ENCODE data around the gene MKLN1.
"Not testable (repeated sequence)": the region's sequence is repeated elsewhere in the genome, so short reads cannot be mapped to it uniquely, and the experiment has no call there.

MKLN1 gene

GRCh38 chr7:131503639-131504038, 176.0 kb downstream of the MKLN1 start:
- no peak for DNase-seq

DNA sequence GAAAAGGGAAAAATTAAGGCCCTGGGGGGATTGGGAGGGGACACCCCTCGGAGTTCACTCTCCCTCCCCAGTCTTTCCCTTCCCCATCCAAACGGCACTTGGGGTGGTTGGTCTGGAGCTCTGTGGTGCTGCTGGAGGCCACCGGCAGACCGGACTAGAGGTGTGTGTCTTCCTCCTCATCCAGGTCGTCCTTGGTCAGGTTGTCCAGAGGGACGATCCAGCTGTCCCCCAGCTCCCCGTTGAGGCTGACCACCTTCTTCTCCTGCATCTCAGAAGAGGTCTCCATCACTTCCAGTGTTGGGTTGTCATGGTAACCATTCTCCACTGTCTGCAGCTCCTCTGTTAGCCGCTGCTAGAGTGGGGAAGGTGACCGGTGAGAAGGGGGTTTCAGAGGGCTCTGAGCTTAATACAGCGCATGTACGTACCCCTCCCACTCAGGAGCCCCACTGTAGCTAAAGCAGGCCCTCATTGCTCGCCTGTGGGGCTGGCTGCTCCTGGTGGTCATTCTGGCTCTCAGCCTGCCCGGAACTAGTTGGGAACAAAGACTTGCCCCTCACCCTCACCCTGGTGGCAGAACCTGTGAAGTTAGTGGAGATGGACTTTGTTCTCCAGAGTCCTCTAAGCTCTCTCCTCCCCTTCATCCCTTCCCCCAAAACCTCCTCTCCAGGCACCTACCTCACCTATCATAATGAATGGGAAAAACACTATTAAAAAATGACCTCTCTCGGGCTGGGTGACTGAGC, 176.7 kb downstream of the MKLN1 start:
- no peak for DNase-seq

- not testable (repeated sequence) for DNase-seq
These were observed 177.5 kb downstream of the MKLN1 start for GRCh38 chr7:131505037-131505620.

DNA sequence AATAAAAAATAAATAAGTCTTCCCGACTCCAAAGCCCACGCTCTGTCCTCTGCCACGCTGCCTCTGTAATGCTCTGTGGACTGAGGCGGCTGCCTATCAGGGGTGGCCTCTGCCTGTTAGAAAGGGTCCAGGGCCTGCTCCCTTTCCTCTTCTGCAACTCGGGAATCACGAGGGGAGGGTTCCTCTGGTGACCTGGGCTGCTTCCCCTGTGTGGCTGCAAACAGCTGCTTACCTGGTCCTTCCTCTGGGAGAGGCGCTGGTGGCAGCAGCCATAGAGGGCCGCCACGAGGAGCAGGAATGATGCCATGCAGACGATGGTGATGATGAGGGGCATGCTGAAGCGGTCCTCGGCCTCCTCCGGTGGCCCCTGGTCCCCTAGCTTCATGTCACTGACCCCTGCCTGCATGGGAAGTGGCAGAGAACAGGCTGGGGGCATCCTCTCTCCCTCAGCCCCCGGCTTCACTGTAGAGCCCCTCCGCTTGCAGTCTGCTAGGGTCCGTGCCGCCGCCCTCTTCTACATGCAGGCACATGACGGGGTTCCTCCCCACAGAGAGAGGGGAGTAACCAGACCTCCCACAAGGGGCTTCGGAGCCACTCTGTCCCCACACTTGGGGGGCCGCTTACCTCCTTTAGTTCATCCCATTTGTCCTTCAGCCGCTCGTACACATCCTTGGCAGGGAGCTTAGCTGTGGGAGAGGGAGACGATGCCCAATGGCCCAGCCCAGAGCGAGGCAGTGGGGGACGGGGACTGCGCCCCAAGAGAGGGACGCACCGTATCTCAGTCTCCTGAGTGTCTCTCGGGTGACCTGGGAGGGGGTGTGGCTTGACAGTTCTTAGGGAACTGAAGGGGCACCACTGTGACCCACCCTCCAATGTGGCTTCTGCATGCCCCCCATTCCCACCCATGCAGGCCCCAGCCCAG, 178.2 kb downstream of the MKLN1 start:
- no peak for DNase-seq

- DNase-seq = no peak
These were observed 178.9 kb downstream of the MKLN1 start for GRCh38 chr7:131506597-131506996.

GRCh38 chr7:131507592-131508331, 180.1 kb downstream of the MKLN1 start:
- DNase-seq = peak; percentile 15

DNA sequence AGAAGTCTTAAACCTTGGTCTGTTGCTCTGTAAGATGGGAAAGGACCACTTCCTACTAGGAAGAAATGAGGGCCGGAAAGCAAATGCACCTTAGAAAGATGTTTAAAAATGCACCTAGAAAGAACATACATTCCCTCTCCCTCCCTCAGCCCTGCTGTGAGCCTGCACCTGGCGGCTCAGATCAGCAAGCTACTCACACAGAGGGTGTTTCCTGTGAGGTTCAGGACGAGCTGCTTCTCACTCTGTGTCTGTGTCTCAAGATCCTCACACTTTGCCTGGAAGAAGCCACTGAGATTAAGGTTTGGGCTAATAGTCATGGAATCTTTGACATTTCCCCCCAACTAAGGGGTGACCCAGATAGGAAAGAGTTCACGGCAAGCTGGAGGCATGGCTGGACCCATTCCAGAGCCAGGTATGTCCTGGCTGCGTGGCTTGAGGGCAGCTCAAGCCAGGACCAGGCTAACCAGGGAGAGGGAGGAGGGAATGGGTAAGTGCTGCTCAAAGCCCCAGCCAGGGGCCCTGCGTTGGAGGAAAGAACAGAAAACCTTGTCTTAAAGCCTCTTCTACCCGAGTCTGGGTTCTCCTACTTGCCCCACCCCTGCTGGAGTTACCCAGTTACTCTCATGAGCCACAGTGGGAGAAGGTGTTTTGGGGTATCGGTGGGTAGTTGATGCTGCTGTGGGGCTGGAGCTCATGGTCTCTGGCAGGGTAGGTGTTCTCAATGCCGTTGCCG, 181.2 kb downstream of the MKLN1 start:
- DNase-seq = no peak

DNA sequence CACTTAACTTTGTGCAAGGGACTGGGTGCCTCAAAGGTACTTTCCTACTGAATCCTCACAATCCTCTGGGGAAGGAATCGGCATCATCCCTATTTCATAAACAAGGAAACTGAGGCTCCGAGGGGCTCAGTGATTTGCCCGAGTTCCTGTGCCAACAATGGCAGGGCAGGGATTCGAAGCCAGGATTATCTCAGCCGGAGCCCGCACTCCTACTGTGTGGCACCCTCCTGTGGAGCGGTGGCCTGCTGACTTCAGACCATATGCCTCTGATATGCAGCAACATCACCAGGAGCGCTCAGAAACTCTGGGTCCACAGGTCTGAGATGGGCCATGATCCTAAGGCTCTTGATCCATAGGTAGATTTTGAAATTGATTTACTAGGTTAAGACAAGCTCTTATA, 182.1 kb downstream of the MKLN1 start:
- DNase-seq = no peak

- DNase-seq = no peak
These were observed 183.4 kb downstream of the MKLN1 start for GRCh38 chr7:131511071-131511470.

- DNase-seq = no peak
These were observed 184.3 kb downstream of the MKLN1 start for GRCh38 chr7:131511774-131512535.

DNA sequence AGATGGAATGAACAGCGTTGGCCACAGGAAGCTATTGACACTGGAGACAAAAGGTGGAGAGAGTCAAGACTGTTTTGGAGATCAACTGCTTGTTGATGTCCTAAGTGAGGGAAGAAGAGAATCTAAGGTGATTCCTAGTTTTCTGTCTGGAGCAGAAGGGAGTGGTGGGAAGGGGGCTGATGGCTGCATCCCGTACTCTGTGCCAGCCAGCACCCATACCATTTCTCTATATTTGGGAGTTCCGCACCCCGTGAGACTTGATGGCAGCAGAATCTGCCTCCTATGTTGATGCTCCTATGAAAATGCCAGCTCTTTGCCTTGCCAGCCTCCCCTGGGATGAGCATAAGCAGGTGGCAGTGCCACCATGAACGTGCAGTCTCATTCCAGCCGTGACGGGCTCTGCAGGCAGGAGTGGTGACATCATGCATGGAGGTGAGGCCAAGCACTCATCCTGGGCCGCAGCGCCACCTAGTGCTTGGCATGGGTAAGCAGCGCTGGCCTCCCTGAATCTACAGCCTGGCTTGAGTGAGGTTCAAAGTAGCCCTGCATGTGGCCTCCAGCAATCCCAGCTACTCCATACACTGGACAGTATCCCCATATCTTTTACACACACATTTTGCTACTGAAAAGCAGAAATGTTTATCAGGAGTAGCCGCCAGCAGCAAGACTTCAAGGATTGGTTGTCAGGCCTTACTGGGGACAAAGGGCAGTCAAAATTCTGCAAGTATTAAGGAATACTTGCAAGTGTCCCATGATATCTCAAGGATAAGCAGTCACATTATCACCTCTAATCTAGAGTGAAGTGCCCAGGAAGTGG, 185.8 kb downstream of the MKLN1 start:
- peak; percentile 9 for DNase-seq

GRCh38 chr7:131515471-131515870, 187.8 kb downstream of the MKLN1 start:
- not testable (repeated sequence) for DNase-seq

DNA sequence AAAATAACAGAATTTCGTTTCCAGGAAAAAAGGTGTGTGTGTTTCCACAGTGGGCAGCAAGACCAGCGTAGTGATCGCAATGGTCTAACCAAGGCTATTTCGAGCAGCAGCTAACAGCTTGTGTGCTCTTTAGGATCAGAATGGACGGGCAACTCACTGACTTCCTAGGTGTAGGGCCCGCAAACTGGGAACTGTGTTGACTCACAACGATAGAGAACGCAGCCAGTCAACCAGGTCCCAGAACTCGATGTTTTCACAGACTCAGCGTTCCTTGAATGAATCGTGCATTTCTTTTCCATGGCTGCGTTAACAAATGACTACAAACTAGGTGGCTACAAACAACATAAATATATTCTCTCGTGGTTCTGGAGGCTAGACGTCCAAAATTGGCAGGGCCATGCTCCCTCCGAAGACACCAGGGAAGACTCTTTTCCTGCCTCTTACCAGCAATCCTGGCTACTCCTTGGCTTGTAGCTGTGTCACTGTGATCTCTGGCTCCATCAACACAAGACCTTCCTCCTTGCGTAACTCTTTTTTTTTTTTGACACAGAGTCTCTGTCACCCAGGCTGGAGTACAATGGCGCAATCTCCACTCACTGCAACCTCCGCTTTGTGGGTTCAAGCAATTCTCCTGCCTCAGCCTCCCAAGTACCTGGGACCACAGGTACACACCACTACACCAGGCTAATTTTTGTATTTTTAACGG, 189.7 kb downstream of the MKLN1 start:
- DNase-seq = no peak

GRCh38 chr7:131518626-131519025, 190.9 kb downstream of the MKLN1 start:
- no peak for DNase-seq

DNA sequence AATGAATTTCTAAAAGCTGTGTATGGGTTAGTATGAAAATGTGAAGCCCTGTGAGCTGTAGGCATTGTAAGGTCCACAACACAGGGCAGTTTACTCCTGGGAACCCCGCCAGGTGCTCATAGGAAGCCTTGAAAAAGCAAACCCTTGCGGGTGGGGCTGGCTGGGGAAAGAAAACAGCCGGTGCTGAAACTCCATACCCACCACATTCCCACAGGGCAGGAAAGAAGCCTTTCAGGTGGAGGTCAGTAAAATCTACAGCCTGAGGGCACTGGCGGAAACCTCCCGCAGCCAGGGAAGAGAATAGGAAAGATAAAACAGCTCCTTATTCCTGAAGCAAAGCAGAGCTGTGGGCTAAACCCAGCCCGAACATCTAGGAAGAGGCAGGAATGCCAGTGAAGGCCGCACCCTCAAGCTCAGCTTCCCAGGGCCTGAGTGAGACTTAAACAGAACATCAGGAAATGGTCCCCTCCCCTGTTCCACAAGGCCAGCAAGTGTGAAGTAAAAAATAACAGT, 194.0 kb downstream of the MKLN1 start:
- no peak for DNase-seq

DNA sequence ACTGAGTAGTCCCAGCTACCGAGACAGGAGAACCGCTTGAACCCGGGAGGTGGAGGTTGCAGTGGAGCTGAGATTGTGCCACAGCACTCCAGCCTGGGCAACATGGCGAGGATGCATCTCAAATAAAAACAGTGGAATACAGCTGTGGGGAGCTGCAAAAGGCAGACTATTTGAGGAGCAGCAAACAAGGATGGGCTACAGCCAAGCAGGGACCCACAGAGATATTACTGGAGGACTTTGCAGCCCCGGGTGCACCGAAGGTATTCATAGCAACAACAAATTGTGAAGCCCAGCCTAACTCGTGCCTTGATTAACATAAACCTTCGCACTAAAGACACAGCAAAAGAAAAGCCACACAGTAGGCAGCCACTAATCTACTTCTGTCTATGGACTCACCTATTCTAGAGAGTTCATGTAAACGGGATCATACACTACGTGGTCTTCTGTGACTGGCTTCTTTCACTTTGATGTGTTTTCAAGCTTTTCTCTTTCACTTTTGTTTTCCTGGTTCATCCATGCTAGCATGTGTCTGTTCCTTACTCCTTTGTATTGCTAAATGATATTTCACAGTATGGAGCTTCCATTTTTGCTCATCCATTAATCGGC, 194.8 kb downstream of the MKLN1 start:
- DNase-seq = no peak

GRCh38 chr7:131524115-131524514, 196.4 kb downstream of the MKLN1 start:
- DNase-seq = no peak

DNA sequence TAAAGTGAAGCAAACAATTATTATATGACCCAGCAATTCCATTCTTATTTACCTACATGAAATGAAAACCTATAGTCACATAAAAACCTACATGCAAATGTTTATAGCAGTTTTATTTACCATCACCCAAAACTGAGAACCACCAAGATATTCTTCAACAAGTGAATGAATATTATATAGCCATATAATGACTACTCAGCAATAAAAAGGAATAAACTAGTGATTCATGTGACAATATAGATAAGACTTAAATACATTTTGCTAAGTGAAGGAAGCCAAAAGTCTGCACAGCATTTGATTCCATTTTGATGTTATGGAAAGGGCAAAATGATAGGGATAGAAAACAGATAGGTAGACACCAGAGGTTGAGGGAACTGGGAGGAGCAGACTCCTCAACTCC, 197.0 kb downstream of the MKLN1 start:
- no peak for DNase-seq

DNA sequence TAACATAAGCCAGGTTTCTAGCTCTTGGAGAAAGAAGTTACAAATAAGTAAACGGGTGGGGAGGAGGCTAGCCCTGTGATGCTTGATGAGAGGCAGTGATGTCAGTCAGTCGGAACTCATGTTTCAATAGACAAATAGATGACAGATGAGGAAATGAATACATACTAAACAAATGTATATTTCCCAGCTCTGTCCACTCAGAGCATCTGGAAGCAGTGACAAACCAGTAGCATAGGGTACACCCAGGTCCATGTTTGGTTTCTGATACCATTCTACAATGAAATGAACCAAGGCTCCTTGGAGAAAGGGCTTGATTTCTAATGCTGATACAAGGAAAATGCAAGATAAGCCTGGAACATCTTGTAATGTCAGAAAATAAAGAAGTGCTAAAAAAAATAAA, 198.1 kb downstream of the MKLN1 start:
- DNase-seq = no peak
